RCC 7860 (cell line): ENCODE measurements around the gene ADSS1.

Source experiments
- DNase-seq: peaks from one replicate; pipeline ENCODE4 v3.0.0-alpha.2; 2015; ENCODE audit warnings: low spot score
- FAIRE-seq: peaks from 2 replicates; lab custom pipeline; 2012; peaks lifted over from hg19 to GRCh38; lab: Jason Lieb, UNC

Gene ADSS1

DNA sequence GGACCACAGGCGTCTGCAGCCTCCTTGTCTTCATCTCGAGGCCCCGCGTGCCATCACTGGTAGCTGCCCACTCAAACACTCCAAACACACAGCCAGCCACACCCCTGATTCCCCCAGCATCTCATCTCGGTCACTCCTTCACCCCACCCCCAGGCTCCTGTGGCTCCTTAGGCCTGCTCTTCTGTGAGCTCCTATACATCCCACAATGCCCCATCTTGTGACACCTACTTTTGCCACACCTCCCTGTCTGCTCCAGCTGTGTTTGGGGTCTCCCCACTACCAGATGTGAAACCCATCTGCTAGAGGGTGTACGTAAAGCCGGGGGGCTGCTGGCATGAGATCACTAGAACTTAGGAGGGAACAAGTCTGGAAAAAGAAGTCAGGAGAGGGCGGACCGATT is 67.4 kb downstream of the ADSS1 start:
- DNase-seq (no peak), FAIRE-seq (no peak)

DNA sequence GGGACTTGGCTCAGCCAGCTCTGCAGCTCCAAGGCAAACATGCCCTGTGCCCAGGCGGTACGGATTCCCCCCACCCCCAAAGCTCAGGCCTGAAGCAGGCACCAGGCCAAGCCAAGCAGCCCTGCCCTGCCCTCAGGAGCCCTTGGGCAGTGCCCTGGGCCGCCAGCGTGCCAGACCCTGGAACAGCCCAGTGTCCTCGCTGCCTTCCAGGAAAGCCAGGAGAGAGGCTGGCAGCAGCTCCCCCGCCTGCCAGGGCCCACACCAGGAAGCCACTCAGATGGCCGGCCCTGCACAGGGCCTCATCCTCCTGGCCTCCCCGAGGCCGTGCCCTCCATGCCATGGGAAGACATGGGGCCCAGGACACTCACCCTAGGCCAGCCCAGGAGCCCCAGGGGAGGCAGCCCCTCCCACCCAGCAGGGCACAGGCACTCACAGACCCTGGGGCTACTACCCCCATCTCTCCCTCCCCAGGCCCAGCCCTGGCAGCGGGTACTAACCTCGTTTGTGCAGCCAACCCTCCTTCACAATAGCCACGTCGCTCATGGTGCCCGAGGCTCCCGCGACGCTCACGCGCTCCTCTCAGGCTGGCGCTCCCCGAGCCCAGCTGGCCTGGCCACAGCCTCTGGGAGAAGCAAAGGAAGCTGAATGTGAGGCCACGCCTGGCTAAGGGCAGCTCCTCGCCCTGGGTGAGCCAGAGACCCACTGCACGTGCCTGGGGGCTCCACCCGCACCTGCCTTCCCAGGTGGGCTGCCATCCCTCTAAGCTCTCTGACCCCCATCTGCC is 68.3 kb downstream of the ADSS1 start:
- no peak for FAIRE-seq
- no peak for DNase-seq

DNA sequence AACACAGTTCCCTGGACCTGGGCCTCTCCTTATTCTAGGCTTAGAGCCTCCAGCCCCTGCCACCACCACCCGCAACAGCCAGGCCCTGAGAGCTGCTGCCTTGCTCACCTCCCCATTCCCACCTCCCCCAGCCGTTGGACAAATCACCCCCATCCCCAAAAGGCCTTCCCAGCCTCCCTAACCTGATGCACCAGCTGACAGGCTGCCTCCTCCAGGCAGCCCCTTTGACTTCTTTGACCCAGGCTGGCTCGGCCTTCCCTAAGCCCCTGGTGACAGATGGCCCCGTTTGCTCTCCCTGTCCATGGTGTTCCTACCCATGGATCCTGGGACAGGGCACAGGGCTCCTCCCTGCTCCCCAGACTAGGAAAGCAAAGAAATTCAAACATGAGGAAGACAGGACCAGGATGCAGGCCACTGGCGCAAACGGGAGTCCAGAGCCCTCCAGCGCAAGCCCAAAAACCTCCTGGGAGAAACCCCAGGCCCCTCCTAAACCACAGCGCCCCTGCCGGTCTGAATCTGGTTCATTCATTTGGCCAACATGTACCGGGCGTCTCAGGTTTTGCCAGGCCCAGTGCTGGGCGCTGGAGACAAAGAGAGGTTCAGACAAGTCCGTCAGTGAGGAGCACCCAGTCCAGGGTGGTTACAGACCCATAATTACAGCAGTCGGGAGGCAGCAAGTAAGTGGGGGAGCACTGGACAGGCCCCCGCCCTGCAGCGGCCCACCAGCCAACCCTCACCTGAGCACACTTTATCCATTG is 69.1 kb downstream of the ADSS1 start:
- DNase-seq (no peak), FAIRE-seq (no peak)

DNA sequence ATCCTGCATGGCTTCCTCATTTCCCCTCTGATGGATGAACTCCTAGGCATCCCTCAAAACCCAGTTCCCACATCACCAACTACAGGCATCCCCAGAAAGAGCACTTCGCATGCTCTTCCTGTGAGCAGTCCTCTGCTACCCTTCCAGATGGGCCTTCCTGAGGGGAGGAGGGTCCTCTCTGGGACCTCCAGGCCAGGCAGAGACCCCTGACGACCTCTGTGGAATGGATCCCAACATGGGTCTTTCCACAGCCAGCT is 69.6 kb downstream of the ADSS1 start:
- no peak for FAIRE-seq
- no peak for DNase-seq

DNA sequence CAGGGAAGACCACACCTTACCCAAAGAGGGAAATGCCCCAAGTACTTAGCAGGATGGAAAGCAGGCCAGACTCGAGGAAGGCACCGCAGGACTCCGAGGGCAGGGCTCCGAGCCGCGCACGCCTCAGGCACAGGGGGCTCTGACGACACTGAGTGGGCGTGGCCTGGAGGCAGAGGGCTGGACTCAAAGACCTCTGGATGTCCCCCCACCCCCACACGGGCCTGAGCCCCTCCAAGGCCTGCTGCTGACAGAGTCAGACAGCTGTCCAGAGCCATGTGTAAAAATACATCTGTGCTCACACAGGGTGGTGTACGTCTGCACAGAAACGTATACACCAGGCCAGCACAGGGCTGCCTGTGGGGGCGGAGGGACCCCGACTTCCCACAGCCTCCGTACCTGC is 70.1 kb downstream of the ADSS1 start:
- FAIRE-seq (no peak), DNase-seq (no peak)

DNA sequence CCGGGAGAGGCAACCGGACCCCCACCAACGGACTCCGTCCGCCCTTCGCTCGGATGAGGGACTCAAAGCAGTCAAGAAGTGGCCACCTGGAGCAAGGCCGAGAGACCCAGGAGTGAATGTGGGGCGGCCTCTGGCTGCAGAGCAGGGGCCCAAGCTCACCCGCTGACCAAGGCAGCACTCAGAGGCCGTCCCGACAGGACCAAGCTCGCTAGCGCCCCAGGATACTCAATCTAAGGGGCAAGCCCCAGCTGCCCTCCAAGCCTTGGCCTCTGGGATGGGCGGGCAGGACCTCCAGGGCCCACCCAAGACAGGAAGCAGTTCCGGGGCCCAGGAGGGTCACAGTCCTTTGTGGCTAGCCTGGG is 70.6 kb downstream of the ADSS1 start:
- no peak for FAIRE-seq
- DNase-seq, result no peak

DNA sequence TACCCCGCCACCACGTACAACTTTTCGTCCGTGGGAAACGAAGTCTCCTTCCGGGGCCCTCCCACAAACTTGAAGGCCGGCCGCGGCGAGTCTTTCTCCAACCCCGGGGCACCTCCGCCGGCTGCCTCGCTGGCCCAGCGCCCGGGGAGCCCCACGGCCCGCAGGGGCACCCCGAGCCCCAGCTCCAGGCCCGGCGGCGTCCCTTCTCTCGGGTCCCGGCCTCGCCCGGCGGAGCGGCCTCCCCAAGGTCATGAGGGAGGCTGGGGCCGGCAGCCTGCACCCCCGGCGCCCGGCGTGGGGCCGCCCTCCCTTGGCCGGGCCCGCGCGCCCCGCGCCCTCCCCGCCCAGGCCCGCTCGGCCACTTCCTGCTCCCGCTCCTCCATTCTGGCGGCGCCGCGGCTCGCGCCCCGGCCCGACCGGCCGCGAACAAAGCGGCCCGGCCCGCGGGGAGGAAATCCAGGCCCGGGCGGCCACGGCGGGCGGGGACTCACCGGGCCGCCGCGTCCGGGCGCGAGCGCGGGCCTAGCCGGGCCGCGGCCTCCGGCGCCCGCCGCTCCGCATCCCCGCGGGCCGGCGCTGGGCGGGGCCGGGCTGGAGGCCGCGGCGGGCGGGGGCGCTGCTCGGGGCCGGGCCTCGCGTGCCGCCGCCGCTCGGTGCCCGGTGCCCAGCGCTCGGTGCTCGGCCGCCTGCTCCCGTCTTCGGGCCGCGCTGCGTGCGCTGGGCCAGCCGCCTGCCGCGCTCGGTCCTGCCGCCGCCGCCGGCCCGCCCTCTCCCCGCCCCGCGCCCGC is 71.2 kb downstream of the ADSS1 start, which contains the start of gene AKT1:
Gene AKT1 (minus strand): TSS at position 756 of the 788 bp plus-strand sequence. CDS start 3,105 bp downstream, outside the sequence.
- FAIRE-seq, result no peak
- no peak for DNase-seq

DNA sequence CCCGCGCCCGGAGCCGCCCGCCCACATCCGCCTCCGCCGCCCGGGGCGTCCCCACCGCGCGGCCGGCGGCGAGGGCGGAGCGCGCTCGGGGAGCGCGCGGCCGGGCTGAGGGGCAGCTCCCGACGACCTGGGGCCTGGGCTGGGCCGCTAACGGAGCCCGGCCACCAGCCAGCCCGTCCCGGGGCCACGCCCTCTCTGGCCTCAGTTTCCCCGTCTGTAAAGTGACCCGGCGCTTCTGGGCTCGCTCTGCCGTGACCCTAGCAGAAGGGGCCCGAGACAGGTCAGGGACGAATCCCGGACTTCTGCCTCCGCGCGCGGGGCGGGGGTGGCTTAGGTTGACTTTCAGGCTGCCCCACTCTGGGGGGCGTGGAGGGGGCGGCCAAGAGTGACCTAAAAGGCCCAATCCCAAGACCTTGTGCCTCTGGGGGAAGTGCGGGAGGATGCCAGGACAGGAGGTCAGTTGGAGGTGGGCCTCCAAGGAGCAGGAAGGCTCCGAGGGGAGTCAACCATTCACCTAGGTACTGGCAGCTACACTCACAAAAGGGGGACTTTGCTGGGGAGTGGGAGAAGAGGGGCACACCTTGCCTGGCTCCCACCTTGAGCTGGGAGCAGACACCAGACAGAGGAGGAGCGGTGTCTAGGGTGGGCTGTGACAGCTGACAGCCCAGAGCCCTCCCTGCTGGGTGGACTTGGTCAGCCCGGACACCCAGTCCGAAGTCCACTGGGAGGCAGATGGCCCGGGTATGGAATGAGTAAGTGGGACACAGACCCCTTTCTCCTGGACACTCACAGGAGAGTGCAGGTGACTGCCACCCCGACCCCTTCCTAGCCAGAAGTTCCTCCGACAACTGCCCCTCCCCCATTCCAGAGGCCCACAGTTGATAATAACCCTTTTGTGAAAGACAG is 72.0 kb downstream of the ADSS1 start:
- DNase-seq (no peak), FAIRE-seq (no peak)

DNA sequence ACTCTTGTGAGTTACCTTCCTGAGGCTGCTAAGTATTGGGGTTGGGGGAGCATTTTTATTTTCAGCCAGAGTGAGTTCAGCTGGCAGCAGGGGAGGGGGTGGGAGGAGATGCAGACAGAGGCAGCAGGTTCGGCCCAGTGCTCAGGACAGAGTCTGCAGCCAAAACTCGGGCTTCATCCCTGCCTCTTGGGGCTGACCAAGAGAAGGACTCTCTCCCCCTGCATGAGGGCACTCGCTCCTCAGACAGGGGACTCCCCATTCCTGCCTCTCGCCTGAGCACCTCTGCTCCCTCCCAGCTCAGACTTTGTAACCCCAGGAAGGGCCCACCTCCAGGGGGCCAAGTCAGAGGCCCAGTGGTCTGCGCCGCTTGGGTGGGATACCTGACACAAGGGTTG is 72.7 kb downstream of the ADSS1 start:
- FAIRE-seq, result no peak
- DNase-seq, result no peak
